Lower leg skin (tissue), 3 donors: Measurements from ENCODE around the gene RMI1.

Experiments used
- POLR2A ChIP-seq, 2 donors: fragments of 450-650 bp; IDR thresholded peaks; one replicate each; pipeline ENCODE4 v1.6.1; 2016 to 2017; ENCODE audit warnings: antibody characterized with exemption in 2 of 2, mild to moderate bottlenecking in 1 of 2, moderate library complexity in 1 of 2
- TF ChIP-seq, protein P1 (sequence below), 3 donors: fragments of 450-650 bp; IDR thresholded peaks; one replicate each; pipeline ENCODE4 v1.5.1; 2016; ENCODE audit warnings: antibody characterized with exemption in 3 of 3, mild to moderate bottlenecking in 3 of 3, moderate library complexity in 2 of 3

DNA sequence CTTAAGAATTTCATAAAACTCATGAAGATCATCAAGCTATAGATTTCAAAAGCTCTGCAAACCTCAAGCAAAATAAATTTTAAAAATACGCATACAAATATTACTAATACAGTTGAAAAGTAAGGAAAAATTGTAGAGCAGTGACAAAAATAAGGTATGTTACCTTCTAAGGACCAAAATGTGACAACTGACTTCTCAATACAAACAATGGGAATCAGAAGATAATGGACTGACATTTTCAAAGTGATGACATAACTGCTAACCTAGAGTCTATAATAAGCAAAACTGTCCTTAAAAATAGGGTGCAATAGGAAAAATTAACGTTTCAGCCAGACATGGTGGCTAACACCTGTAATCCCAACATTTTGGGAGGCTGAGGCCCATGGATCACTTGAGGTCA is 27.1 kb downstream of the RMI1 start:
- TF ChIP-seq, protein P1, sequence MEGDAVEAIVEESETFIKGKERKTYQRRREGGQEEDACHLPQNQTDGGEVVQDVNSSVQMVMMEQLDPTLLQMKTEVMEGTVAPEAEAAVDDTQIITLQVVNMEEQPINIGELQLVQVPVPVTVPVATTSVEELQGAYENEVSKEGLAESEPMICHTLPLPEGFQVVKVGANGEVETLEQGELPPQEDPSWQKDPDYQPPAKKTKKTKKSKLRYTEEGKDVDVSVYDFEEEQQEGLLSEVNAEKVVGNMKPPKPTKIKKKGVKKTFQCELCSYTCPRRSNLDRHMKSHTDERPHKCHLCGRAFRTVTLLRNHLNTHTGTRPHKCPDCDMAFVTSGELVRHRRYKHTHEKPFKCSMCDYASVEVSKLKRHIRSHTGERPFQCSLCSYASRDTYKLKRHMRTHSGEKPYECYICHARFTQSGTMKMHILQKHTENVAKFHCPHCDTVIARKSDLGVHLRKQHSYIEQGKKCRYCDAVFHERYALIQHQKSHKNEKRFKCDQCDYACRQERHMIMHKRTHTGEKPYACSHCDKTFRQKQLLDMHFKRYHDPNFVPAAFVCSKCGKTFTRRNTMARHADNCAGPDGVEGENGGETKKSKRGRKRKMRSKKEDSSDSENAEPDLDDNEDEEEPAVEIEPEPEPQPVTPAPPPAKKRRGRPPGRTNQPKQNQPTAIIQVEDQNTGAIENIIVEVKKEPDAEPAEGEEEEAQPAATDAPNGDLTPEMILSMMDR (IDR thresholded peaks at IDR 0.05) = no peak
- TF ChIP-seq POLR2A (IDR thresholded peaks at IDR 0.05) = no peak
